Measurements from ENCODE around the gene GAREM1.

DNA sequence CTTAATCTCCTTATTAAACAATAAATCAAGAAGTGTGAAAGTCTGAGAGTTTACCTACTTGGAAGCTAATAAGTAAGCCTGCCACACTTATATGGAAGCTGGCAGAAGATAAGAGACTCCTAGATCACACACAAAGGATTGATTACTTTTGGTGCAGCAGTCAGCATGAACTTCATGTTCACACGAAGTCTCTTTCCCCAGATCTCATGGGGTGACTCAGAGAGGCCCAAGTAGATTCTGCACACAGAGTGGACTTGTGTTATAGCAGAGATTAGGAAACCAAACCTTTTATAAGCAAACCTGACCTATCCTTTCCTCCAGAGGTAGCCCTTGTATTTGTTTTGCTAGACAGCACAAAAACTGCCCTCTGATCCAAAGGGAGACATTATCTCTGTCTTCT is 9.9 kb upstream of the GAREM1 start:
- TF ChIP-seq, protein P1, sequence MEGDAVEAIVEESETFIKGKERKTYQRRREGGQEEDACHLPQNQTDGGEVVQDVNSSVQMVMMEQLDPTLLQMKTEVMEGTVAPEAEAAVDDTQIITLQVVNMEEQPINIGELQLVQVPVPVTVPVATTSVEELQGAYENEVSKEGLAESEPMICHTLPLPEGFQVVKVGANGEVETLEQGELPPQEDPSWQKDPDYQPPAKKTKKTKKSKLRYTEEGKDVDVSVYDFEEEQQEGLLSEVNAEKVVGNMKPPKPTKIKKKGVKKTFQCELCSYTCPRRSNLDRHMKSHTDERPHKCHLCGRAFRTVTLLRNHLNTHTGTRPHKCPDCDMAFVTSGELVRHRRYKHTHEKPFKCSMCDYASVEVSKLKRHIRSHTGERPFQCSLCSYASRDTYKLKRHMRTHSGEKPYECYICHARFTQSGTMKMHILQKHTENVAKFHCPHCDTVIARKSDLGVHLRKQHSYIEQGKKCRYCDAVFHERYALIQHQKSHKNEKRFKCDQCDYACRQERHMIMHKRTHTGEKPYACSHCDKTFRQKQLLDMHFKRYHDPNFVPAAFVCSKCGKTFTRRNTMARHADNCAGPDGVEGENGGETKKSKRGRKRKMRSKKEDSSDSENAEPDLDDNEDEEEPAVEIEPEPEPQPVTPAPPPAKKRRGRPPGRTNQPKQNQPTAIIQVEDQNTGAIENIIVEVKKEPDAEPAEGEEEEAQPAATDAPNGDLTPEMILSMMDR (IDR thresholded peaks at IDR 0.05), result no peak
- TF ChIP-seq FOXM1 (IDR thresholded peaks at IDR 0.05; ENCODE audit: low read depth) (no peak), SIN3A (IDR thresholded peaks at IDR 0.05; ENCODE audit: borderline replicate concordance, low read depth, low read length) (no peak), NRF1 (IDR thresholded peaks at IDR 0.05; ENCODE audit: low read depth, low read length) (no peak), MAX (IDR thresholded peaks at IDR 0.05; ENCODE audit: low read depth) (no peak), POLR2AphosphoS5 (IDR thresholded peaks at IDR 0.05; ENCODE audit: low read depth, low read length) (no peak), EZH2phosphoT487 (IDR thresholded peaks at IDR 0.05; ENCODE audit: borderline replicate concordance, low read depth) (no peak), EP300 (IDR thresholded peaks at IDR 0.05; ENCODE audit: borderline replicate concordance in 1 of 2, low read depth in 1 of 2, low read length in 1 of 2) (no peak), JUND (IDR thresholded peaks at IDR 0.05) (no peak), YY1 (IDR thresholded peaks at IDR 0.05; ENCODE audit: low read depth) (no peak), TAF1 (IDR thresholded peaks at IDR 0.05; ENCODE audit: borderline replicate concordance, low read depth, low read length) (no peak)
- TF ChIP-seq, protein P2, sequence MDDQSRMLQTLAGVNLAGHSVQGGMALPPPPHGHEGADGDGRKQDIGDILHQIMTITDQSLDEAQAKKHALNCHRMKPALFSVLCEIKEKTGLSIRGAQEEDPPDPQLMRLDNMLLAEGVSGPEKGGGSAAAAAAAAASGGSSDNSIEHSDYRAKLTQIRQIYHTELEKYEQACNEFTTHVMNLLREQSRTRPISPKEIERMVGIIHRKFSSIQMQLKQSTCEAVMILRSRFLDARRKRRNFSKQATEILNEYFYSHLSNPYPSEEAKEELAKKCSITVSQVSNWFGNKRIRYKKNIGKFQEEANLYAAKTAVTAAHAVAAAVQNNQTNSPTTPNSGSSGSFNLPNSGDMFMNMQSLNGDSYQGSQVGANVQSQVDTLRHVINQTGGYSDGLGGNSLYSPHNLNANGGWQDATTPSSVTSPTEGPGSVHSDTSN (IDR thresholded peaks at IDR 0.05), result no peak
